Right lobe of liver (tissue), 6 donors: ENCODE measurements around the gene MIDN. TPM values are rescaled to one million over a fixed set of nuclear protein-coding genes. Genes with fewer than 3 reads are reported as not detected.

Experiments
- ATAC-seq, 4 donors: fragments of 200-7000 bp; cut with Tn5 transposase; one replicate each; pipeline ENCODE4 v1.9.1; 2020; ENCODE audit warnings: mild to moderate bottlenecking in 4 of 4, moderate library complexity in 4 of 4
- DNase-seq, 3 donors: peaks; one replicate each; pipeline ENCODE4 v3.0.0-alpha.2; 2020
- H3K27ac ChIP-seq, 3 donors: fragments of 200-600 bp; one replicate each; pipeline ENCODE4 v1.8.0; 2022
- H3K27me3 ChIP-seq, 2 donors: fragments of 200-600 bp; one replicate each; pipeline ENCODE4 v1.8.0; 2022
- H3K36me3 ChIP-seq, 4 donors: fragments of 200-600 bp; sonication (generic) in 1 of 4; one replicate each; pipeline versions ENCODE4 v1.5.1 to v1.8.0; 2017 to 2022; ENCODE audit warnings: control low read depth in 1 of 4
- H3K4me1 ChIP-seq, 4 donors: fragments of 200-600 bp; sonication (generic) in 1 of 4; one replicate each; pipeline versions ENCODE4 v1.5.1 to v1.8.0; 2017 to 2022; ENCODE audit warnings: control low read depth in 1 of 4
- H3K4me3 ChIP-seq, 3 donors: fragments of 200-600 bp; one replicate each; pipeline ENCODE4 v1.8.0; 2022
- H3K9me3 ChIP-seq, 4 donors: fragments of 200-600 bp; sonication (generic) in 1 of 4; one replicate each; pipeline versions ENCODE4 v1.5.1 to v1.8.0; 2017 to 2022; ENCODE audit warnings: control low read depth in 1 of 4
- CTCF ChIP-seq, 4 donors: fragments of 200-600 bp in 3 of 4; fragments of 450-650 bp in 1 of 4; IDR thresholded peaks; one replicate each; pipeline versions ENCODE4 v1.5.1 to v1.8.0; 2016 to 2022; ENCODE audit warnings: antibody characterized with exemption in 4 of 4, mild to moderate bottlenecking in 2 of 4
- POLR2A ChIP-seq: fragments of 450-650 bp; IDR thresholded peaks from one replicate; pipeline ENCODE4 v1.6.1; 2017; ENCODE audit warnings: antibody characterized with exemption, mild to moderate bottlenecking
- WGBS: methylation state at CpG from one replicate; pipeline ENCODE4 v1.1.6; 2018; ENCODE audit warnings: low coverage, low lambda C conversion rate; ENCODE audit not compliant: insufficient coverage; ENCODE audit errors: missing lambda C conversion rate; 5-methylcytosine and 5-hydroxymethylcytosine counted together
- intact Hi-C, 2 donors: fragments of 100-400 bp; cut with DNase I; formaldehyde crosslinking; loops; one replicate each; pipeline versions ENCODE4 v1.11.2 to v1.14.1; 2022
- total RNA-seq, 6 experiments: library from RNA; depleted of rRNA in 2 of 6; stranded (reverse); fragments of >200 nt in 2 of 6; fragmentation: NEBNext Ultra II Directional in 3 of 6; extraction: Animal tissue kit (Norgen Biotek cat#: 25700) in 3 of 6; gene quantifications; one replicate each; pipeline versions ENCODE4 v1.1.0 to v1.2.4, GENCODE V29; 2016 to 2023
- donor health status: DM: no; HTN: yes; CAD: no.
- donor health status: DM: no; HTN: no; CAD: no.
- donor health status: DM: no; HTN: no; CAD: no.
- donor health status: DM: no; HTN: yes; CAD: no.
- donor health status: DM: no; HTN: yes; CAD: no.

Gene MIDN
- total RNA-seq, 6 experiments from 2014 or later: 22.3 to 55.1 (median 29.3) TPM

GRCh38 chr19:1211494-1212234 lies 36.7 kb upstream of the MIDN start:
- WGBS: 47% methylated on average over 17 of the region's 33 CpGs
- ATAC-seq: peak; percentile 52 to 57 (median 55)

DNA sequence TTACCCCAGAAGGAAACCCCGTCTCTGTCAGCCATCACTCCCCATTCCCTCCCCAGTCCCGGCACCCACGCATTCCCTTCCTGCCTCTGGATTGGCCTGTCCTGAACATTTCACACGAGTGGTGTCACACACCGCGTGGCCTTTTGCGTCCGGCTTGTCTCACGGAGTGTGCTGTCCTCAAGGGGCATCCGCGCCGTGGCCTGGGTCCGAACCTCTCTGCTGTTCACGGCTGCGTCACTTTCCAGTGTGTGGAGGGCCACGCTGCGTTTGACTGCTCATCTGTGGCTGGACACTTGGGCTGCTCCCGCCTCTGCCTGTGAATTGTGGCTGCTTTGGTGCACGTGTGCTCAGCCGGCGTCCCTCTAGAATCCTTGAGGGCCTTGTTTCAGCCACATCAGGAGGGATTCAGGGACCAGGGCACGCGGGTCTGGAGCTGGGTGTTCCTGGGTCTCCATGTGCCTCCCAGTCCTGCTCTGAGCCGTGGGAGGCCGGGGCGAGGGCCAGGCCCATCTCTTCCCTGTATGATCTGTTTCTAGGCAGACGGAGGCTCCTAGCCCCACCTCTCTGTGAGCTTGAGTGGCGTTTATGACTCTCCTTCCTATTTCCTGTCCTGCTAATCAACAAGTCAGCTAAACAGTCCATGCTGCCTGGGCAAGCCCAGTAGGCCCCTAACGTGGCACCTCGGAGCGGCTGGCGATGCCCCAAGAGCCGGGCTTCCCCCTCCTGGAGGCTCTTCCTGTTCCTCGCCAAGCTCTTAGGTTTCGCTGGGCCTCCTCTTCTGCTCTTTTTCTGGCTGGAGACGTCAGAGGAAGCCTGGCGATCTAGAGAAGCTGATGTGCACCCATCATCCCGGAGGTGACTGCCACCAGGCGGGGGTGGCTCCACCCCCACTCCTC lies 34.7 kb upstream of the MIDN start:
- TF ChIP-seq CTCF (IDR thresholded peaks at IDR 0.05): no peak
- no peak for TF ChIP-seq POLR2A
- Histone ChIP-seq H3K27ac (peak overlapping the region in 2 of 3 donors; percentile 68 to 77), H3K27me3 (no peaks in the 10 kb centered on the region), H3K36me3 (peaks cover 0 to 2% (median 0%) of the 10 kb centered on the region in 4 donors), H3K9me3 (no peaks in the 10 kb centered on the region), H3K4me3 (no peak overlapping the region), H3K4me1 (peaks cover 0 to 43% (median 22%) of the 10 kb centered on the region in 4 donors)
- intact Hi-C loops: no loop called here
- ATAC-seq (peak; percentile 39 to 63 (median 46)), DNase-seq (peak in 2 of 3 donors; percentile 68 to 69)
- 66% methylated on average over 29 of the region's 39 CpGs for WGBS

More at GRCh38 chr19:1211494-1212234, 36.7 kb upstream of the MIDN start:
- Histone ChIP-seq H3K36me3 (peaks cover 0 to 2% (median 0%) of the 10 kb centered on the region in 4 donors), H3K9me3 (no peaks in the 10 kb centered on the region), H3K27ac (peak overlapping the region in 2 of 3 donors; percentile 33 to 67), H3K27me3 (no peaks in the 10 kb centered on the region), H3K4me3 (no peak overlapping the region), H3K4me1 (peaks cover 0 to 53% (median 26%) of the 10 kb centered on the region in 4 donors)
- intact Hi-C loops: no loop called here
- DNase-seq: peak; percentile 83 to 86 (median 84)
- TF ChIP-seq POLR2A: peak; percentile 52
- TF ChIP-seq CTCF (IDR thresholded peaks at IDR 0.05): peak; percentile 4 to 40 (median 16)

GRCh38 chr19:1214299-1214861 lies 34.0 kb upstream of the MIDN start:
- peaks cover 0 to 42% (median 19%) of the 10 kb centered on the region in 4 donors for H3K4me1 ChIP-seq

More at GRCh38 chr19:1214299-1214861, 34.0 kb upstream of the MIDN start:
- intact Hi-C loops: no loop called here
- peak overlapping the region in 2 of 3 donors; percentile 68 to 77 for H3K27ac ChIP-seq
- no peaks in the 10 kb centered on the region for H3K27me3 ChIP-seq
- TF ChIP-seq POLR2A (no peak), CTCF (IDR thresholded peaks at IDR 0.05) (no peak)
- peaks cover 0 to 2% (median 0%) of the 10 kb centered on the region in 4 donors for H3K36me3 ChIP-seq
- peak in 2 of 3 donors; percentile 23 to 50 for DNase-seq
- no peaks in the 10 kb centered on the region for H3K9me3 ChIP-seq
- no peak overlapping the region for H3K4me3 ChIP-seq
- no peak for ATAC-seq
- WGBS: 40% methylated on average over 2 of the region's 21 CpGs
